Colonic mucosa (tissue), 4 donors: Measurements from ENCODE around the gene SLC23A3. TPM values are rescaled to one million over a fixed set of nuclear protein-coding genes. Genes with fewer than 3 reads are reported as not detected.

Experiments
- DNase-seq: peaks from one replicate; pipeline ENCODE4 v3.0.0-alpha.2; 2020
- H3K27ac ChIP-seq: fragments of 200-600 bp; one replicate; pipeline ENCODE4 v1.8.0; 2021
- H3K27me3 ChIP-seq: fragments of 200-600 bp; one replicate; pipeline ENCODE4 v1.8.0; 2021
- H3K36me3 ChIP-seq: fragments of 200-600 bp; one replicate; pipeline ENCODE4 v1.8.0; 2021
- H3K4me1 ChIP-seq: fragments of 200-600 bp; one replicate; pipeline ENCODE4 v1.8.0; 2021; ENCODE audit warnings: mild to moderate bottlenecking
- H3K4me3 ChIP-seq: fragments of 200-600 bp; one replicate; pipeline ENCODE4 v1.8.0; 2021
- H3K9ac ChIP-seq, 2 donors: one replicate each; pipeline ENCODE4 v1.7.0; 2013; ENCODE audit warnings: control low read depth in 2 of 2, low read depth in 2 of 2, low read length in 2 of 2
- H3K9me3 ChIP-seq: fragments of 200-600 bp; one replicate; pipeline ENCODE4 v1.8.0; 2021
- intact Hi-C: fragments of 100-400 bp; cut with DNase I; formaldehyde crosslinking; loops from one replicate; pipeline ENCODE4 v1.14.1; 2022
- total RNA-seq, 2 donors: library from RNA; stranded (reverse); fragmentation: NEBNext Ultra II Directional in 1 of 2; extraction: Animal tissue kit (Norgen Biotek cat#: 25700) in 1 of 2; gene quantifications; one replicate each; pipeline ENCODE4 v1.2.1, GENCODE V29; 2021
- TF ChIP-seq, protein P1 (sequence below): fragments of 200-600 bp; IDR thresholded peaks from one replicate; pipeline ENCODE4 v1.8.0; 2022; ENCODE audit warnings: antibody characterized with exemption, mild to moderate bottlenecking
- donor health status: healthy.
- donor health status: DM: no; HTN: no; CAD: no.
- donor health status: DM: no; HTN: no; CAD: no.

The SLC23A3 gene
- total RNA-seq, 2 donors from 2014 or later: 4.7 to 13.8 TPM

DNA sequence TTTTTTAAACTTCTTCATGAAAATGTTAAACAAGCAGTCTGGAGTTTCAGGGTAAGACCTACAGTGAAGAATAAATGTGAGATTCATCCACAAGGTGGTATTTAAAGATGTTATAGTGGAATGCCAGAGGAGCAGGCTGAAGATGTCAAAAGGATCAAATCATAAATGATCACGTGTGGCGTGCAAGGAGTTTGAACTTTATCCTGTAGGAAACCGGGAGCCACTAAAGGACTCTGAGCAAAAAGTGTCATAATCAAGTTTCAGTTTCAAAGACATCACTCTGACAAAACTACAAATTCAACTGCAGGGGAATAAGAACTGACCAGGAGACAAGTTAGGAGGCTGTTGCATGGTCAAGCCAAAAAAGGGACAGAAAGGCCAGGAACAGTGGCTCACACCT, 29.1 kb downstream of the SLC23A3 start:
- no peaks in the 10 kb centered on the region for H3K4me1 ChIP-seq
- intact Hi-C loops: no loop called here
- no peak overlapping the region for H3K4me3 ChIP-seq
- DNase-seq: no peak
- H3K36me3 ChIP-seq: no peaks in the 10 kb centered on the region
- no peaks in the 10 kb centered on the region for H3K9me3 ChIP-seq
- no peak overlapping the region for H3K9ac ChIP-seq
- TF ChIP-seq, protein P1, sequence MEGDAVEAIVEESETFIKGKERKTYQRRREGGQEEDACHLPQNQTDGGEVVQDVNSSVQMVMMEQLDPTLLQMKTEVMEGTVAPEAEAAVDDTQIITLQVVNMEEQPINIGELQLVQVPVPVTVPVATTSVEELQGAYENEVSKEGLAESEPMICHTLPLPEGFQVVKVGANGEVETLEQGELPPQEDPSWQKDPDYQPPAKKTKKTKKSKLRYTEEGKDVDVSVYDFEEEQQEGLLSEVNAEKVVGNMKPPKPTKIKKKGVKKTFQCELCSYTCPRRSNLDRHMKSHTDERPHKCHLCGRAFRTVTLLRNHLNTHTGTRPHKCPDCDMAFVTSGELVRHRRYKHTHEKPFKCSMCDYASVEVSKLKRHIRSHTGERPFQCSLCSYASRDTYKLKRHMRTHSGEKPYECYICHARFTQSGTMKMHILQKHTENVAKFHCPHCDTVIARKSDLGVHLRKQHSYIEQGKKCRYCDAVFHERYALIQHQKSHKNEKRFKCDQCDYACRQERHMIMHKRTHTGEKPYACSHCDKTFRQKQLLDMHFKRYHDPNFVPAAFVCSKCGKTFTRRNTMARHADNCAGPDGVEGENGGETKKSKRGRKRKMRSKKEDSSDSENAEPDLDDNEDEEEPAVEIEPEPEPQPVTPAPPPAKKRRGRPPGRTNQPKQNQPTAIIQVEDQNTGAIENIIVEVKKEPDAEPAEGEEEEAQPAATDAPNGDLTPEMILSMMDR: no peak
- no peak overlapping the region for H3K27ac ChIP-seq
- no peaks in the 10 kb centered on the region for H3K27me3 ChIP-seq

DNA sequence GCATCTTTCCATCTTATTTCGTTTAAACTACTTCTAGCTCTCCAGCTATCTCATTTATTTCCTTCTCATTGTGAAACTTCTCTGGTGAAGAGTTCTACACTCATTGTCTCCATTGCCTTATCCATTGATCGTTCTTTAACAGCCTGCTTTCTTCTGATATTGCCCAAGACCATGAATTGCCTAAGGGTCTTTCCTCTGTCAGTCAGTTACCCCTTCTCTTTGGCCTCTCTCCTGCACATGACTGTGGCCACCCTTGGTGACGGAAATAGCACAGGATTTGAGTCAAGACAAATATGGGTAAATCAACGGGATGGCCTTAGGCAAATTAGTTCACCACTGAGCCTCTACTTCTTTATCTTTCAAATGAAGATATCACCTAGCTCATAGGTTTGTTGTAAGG, 35.9 kb downstream of the SLC23A3 start:
- no peaks in the 10 kb centered on the region for H3K36me3 ChIP-seq
- no peaks in the 10 kb centered on the region for H3K27me3 ChIP-seq
- H3K4me3 ChIP-seq: no peak overlapping the region

DNA sequence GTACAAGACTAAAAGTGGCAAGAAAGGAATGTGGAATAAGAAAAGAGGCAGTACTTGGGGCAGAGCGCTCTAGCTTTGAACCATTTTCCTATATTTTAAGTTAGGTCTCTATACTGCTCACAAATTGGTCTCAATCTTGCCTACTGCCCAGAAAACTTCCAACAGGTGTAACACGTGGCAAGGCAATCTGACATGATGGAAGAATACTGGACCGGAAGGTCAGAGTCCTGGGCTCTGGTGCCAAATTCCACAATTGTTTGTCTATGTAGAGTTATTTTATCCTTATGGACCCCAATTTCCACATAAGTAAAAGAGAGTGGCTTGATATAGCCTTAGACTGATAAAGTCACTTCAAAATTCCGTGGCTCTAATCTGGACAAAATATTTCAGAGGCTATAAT, 38.1 kb downstream of the SLC23A3 start:
- no peak overlapping the region for H3K4me3 ChIP-seq
- TF ChIP-seq, protein P1: no peak
- no peaks in the 10 kb centered on the region for H3K27me3 ChIP-seq
- H3K36me3 ChIP-seq: no peaks in the 10 kb centered on the region
- no peak overlapping the region for H3K9ac ChIP-seq
- no peaks in the 10 kb centered on the region for H3K9me3 ChIP-seq
- intact Hi-C loops: no loop called here
- H3K27ac ChIP-seq: no peak overlapping the region
- H3K4me1 ChIP-seq: peaks cover 4% of the 10 kb centered on the region
- DNase-seq: no peak

More for the DNA sequence above, 35.9 kb downstream of the SLC23A3 start:
- DNase-seq: no peak
- Histone ChIP-seq H3K9ac (no peak overlapping the region), H3K4me1 (no peaks in the 10 kb centered on the region), H3K27ac (no peak overlapping the region), H3K9me3 (no peaks in the 10 kb centered on the region)
- intact Hi-C loops: no loop called here
- TF ChIP-seq, protein P1: no peak

DNA sequence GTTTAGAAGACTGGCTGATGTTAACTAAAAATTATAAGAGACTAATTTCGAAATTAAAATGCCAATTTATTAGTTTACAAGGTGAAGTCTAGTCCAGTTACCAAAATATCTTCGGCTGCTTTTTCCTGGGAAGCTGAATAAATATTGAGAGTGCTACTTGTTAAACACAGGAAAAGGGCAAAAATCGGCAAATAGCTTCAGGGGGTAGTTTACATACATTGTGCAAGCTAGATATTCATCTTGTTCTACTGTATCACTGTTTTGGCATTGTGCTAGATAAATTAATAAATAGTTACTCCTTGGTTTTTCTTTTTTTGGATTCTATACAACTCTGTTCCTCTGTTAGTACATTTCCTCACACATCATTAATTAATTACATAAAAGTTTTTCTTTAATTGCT, 38.5 kb downstream of the SLC23A3 start:
- intact Hi-C loops: no loop called here
- DNase-seq: no peak
- H3K4me3 ChIP-seq: no peak overlapping the region
- TF ChIP-seq, protein P1: no peak
- H3K9me3 ChIP-seq: no peaks in the 10 kb centered on the region
- no peak overlapping the region for H3K9ac ChIP-seq
- no peak overlapping the region for H3K27ac ChIP-seq
- no peaks in the 10 kb centered on the region for H3K36me3 ChIP-seq
- H3K4me1 ChIP-seq: peaks cover 4% of the 10 kb centered on the region
- H3K27me3 ChIP-seq: no peaks in the 10 kb centered on the region

DNA sequence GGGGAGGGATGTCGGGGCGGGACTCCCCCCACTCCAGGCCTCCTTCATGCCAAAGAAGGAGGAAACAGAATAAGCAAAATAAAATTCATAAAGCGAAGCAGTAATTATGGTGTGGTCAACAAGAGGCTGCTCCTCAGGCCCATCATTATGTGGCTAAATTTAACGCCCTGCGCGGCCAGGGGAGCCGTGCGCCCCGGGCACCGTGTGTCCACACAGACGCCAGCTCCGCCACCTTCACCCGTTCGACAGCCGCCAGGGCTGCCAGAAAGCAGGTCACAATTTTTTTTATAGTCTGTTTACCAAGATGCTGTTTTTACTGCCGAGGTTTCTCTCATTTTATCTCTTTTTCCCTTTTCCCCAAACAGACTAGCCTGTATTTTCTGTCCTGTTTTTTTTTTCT, 40.2 kb downstream of the SLC23A3 start:
- no peak overlapping the region for H3K27ac ChIP-seq
- H3K4me3 ChIP-seq: no peak overlapping the region
- no peaks in the 10 kb centered on the region for H3K27me3 ChIP-seq
- no peaks in the 10 kb centered on the region for H3K36me3 ChIP-seq
- peaks cover 4% of the 10 kb centered on the region for H3K4me1 ChIP-seq
- H3K9me3 ChIP-seq: no peaks in the 10 kb centered on the region
- no peak overlapping the region for H3K9ac ChIP-seq
- TF ChIP-seq, protein P1: no peak
- intact Hi-C loops: no loop called here
- DNase-seq: no peak

DNA sequence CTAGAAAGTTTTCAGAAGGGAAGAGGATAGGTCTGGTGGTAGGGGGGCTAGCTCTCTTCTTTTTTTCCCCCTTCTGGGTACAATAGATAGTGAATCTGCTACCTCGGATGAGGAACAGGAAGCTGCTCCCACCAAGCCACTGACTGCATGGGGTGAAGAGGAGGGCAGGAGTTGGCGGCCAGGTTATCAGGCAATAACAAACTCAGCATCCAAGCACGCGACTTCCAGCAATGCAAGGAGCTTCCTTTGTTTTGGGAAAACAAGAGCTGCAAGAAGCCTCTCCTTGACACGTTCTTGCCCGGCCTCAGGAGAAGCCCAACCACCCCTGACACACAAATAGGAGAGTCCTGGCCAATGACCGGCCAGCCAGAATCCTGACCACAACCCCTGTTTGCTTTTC, 41.4 kb downstream of the SLC23A3 start:
- no peaks in the 10 kb centered on the region for H3K36me3 ChIP-seq
- peaks cover 4% of the 10 kb centered on the region for H3K4me1 ChIP-seq
- no peak overlapping the region for H3K9ac ChIP-seq
- H3K27ac ChIP-seq: no peak overlapping the region
- H3K4me3 ChIP-seq: no peak overlapping the region
- H3K9me3 ChIP-seq: no peaks in the 10 kb centered on the region
- no peaks in the 10 kb centered on the region for H3K27me3 ChIP-seq
- intact Hi-C loops: no loop called here
- DNase-seq: no peak
- TF ChIP-seq, protein P1: no peak
